Endothelial cell of umbilical vein (primary cell): ENCODE results near the gene BID.

Experiments used
- EZH2 ChIP-seq: IDR thresholded peaks from 2 replicates; pipeline ENCODE4 v1.6.1; 2012; ENCODE audit warnings: borderline replicate concordance, low read depth, mild to moderate bottlenecking, moderate library complexity, low read length, inconsistent platforms; ENCODE audit not compliant: severe bottlenecking
- FOS ChIP-seq: IDR thresholded peaks from 2 replicates; pipeline ENCODE4 v1.6.1; 2011; ENCODE audit warnings: mild to moderate bottlenecking, low read length, moderate library complexity, borderline replicate concordance; ENCODE audit not compliant: insufficient read depth
- JUN ChIP-seq: IDR thresholded peaks from 2 replicates; pipeline ENCODE4 v1.6.1; 2011; ENCODE audit warnings: borderline replicate concordance, low read depth; ENCODE audit not compliant: insufficient read length, insufficient read depth
- MYC ChIP-seq: IDR thresholded peaks from one replicate; pipeline ENCODE4 v1.6.1; 2011; ENCODE audit warnings: mild to moderate bottlenecking, low read depth, low read length
- POLR2A ChIP-seq: IDR thresholded peaks from 2 replicates; pipeline ENCODE4 v1.6.1; 2012; ENCODE audit warnings: low read depth, mild to moderate bottlenecking, control low read depth, low read length
- POLR2AphosphoS5 ChIP-seq: IDR thresholded peaks from 2 replicates; pipeline ENCODE4 v1.6.1; 2012; ENCODE audit warnings: low read depth, mild to moderate bottlenecking, control low read depth, low read length, moderate library complexity; ENCODE audit not compliant: insufficient read depth
- TF ChIP-seq, protein P1 (sequence below), 2 donors: IDR thresholded peaks; 1 replicate in 1 of 2; 2 replicates in 1 of 2; pipeline ENCODE4 v1.5.1; 2011; ENCODE audit warnings: low read length in 2 of 2, mild to moderate bottlenecking in 2 of 2, moderate library complexity in 2 of 2, control low read depth in 1 of 2, inconsistent platforms in 1 of 2, low read depth in 1 of 2; ENCODE audit not compliant: insufficient read depth in 1 of 2; ENCODE audit errors: extremely low read depth in 1 of 2

DNA sequence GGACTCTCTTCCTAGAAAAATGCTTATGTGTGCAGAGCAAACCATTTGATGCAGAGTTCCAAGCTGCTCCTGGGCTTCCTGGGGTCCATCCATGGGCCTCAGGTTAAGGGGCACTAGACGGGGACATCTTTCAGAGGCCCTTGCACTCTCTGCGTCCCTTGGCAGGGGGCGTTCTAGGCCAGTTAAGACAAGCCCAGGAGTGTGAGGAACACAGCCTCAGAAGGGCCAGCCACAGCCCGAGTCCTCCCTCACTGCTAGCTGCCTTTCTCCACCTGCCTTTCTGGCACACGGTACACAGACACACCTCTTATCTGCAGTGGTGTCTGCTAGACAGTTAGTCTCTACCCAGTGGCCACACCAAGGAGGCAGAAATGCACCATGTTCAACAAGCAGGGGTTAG, 18.0 kb upstream of the BID start:
- TF ChIP-seq, protein P1, sequence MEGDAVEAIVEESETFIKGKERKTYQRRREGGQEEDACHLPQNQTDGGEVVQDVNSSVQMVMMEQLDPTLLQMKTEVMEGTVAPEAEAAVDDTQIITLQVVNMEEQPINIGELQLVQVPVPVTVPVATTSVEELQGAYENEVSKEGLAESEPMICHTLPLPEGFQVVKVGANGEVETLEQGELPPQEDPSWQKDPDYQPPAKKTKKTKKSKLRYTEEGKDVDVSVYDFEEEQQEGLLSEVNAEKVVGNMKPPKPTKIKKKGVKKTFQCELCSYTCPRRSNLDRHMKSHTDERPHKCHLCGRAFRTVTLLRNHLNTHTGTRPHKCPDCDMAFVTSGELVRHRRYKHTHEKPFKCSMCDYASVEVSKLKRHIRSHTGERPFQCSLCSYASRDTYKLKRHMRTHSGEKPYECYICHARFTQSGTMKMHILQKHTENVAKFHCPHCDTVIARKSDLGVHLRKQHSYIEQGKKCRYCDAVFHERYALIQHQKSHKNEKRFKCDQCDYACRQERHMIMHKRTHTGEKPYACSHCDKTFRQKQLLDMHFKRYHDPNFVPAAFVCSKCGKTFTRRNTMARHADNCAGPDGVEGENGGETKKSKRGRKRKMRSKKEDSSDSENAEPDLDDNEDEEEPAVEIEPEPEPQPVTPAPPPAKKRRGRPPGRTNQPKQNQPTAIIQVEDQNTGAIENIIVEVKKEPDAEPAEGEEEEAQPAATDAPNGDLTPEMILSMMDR (IDR thresholded peaks at IDR 0.05; ENCODE audit: extremely low read depth in 1 of 2, insufficient read depth in 1 of 2, low read depth in 1 of 2, low read length in 2 of 2) = no peak
- TF ChIP-seq MYC (no peak), POLR2A (no peak), FOS (no peak), POLR2AphosphoS5 (no peak), EZH2 (no peak), JUN (no peak)
